ENCODE results near the gene ADSL. TPM values are rescaled to one million over a fixed set of nuclear protein-coding genes. Genes with fewer than 3 reads are reported as not detected.

ADSL gene
- total and polyA plus RNA-seq, 9 of the 15 experiments (the other 6 are each of a cell fraction or from before 2014, with no cell fraction given) = 112 to 322 (median 146) TPM

DNA sequence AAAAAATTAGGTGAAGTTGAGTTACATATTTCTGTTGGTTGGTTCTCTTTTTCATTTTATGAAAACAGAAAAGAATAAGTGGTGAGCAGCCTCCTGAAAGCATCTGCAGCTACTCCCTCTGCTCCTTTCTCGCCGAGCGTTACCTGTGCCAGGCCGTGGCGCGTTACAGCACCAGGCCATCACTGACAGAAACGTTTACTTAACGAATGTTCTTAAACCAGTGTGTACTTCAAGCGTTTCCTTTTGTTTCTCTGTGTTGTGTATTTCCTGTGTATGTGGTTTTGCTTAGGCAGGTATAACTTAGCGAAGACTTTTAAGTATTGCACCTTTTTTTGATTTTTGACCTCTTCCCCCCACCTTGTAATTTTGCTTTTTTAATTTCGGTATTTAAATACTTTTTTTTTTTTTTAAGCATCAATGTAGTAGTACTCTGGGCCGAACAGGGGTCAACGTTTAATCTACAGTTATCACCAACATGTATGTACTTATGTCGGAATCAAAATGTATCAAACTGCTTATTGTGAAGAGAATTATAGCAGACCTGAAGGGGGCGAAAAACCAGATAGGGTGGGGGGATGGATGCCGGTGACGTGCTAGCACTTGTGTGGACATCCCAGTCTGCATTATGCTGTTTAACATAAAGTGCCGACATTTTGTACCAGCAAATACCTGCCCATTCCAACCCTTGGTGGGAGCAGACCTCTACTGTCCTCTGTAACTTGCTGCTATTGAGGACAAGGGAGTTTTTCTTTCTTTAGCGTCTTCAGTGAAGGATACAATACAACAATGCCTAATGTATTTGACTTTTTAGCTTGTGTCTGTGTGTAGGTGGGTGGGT lies 21.6 kb upstream of the ADSL start:
- FAIRE-seq (no peak), DNase-seq (ENCODE audit: extremely low read depth in 1 of 4, low spot score in 3 of 4) (no peak), ATAC-seq (no peak)
- no peaks in the 10 kb centered on the region for H3K9me1 ChIP-seq (ENCODE audit: control insufficient read depth, insufficient read depth, low read length)
- no TSS peak for BruUV-seq (replicated peaks)
- 77% methylated on average over 14 of the region's 19 CpGs for WGBS (ENCODE audit: insufficient coverage, low coverage, missing lambda C conversion rate)
- no peak overlapping the region for H3K27ac ChIP-seq (ENCODE audit: extremely low read depth, low read depth, low read length)
- ChIA-PET POLR2A (no interaction called here), CTCF (ENCODE audit: low intra/inter-chr PET ratio) (no interaction called here)
- in situ Hi-C loops (cut with MboI) = no loop called here
- H3K4me3 ChIP-seq = no peak overlapping the region
- peaks cover 4% of the 10 kb centered on the region; the same call in 1 of the 2 replicates for H4K20me1 ChIP-seq (replicated peaks; ENCODE audit: control insufficient read depth, insufficient read depth, low read length)
- H3K36me3 ChIP-seq (ENCODE audit: control insufficient read depth, insufficient read depth, low read length) = peaks cover 32% of the 10 kb centered on the region; the same call in 2 of the 3 replicates
- peaks cover 15 to 28% of the 10 kb centered on the region in 2 experiments; a peak in 4 of 5 replicates for H3K4me1 ChIP-seq (replicated peaks in 1 of 2; ENCODE audit: control insufficient read depth in 2 of 2, insufficient read depth in 2 of 2, low read length in 2 of 2)
- no peak overlapping the region for H3K4me2 ChIP-seq (ENCODE audit: insufficient read depth, low read length)
- TF ChIP-seq CEBPB (tag; IDR thresholded peaks at IDR 0.05) = no peak
- no peak for TF ChIP-seq DPF2 (IDR thresholded peaks at IDR 0.05)
- no peak for TF ChIP-seq ZBTB11 (CRISPR knock-in tag; IDR thresholded peaks at IDR 0.05)
- no peak for TF ChIP-seq ZNF280B (CRISPR knock-in tag; IDR thresholded peaks at IDR 0.05)
- TF ChIP-seq, protein P1, sequence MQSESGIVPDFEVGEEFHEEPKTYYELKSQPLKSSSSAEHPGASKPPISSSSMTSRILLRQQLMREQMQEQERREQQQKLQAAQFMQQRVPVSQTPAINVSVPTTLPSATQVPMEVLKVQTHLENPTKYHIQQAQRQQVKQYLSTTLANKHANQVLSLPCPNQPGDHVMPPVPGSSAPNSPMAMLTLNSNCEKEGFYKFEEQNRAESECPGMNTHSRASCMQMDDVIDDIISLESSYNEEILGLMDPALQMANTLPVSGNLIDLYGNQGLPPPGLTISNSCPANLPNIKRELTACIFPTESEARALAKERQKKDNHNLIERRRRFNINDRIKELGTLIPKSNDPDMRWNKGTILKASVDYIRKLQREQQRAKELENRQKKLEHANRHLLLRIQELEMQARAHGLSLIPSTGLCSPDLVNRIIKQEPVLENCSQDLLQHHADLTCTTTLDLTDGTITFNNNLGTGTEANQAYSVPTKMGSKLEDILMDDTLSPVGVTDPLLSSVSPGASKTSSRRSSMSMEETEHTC (IDR thresholded peaks at IDR 0.05) = no peak
- no peak for TF ChIP-seq MBD1 (CRISPR knock-in tag; IDR thresholded peaks at IDR 0.05)
- TF ChIP-seq PRMT5 (CRISPR knock-in tag; IDR thresholded peaks at IDR 0.05) = no peak
- no peak for TF ChIP-seq BRD4 (IDR thresholded peaks at IDR 0.05)
- TF ChIP-seq ZFPM2 (CRISPR knock-in tag; IDR thresholded peaks at IDR 0.05) = no peak
- no peak for TF ChIP-seq C11orf30 (IDR thresholded peaks at IDR 0.05; ENCODE audit: low read depth)
- no peak for TF ChIP-seq PRPF4 (IDR thresholded peaks at IDR 0.05; ENCODE audit: insufficient read depth, low read depth, low read length, poor library complexity, severe bottlenecking)
- no peak for TF ChIP-seq NR2F6 (CRISPR knock-in tag; IDR thresholded peaks at IDR 0.05)
- TF ChIP-seq POLR2G (IDR thresholded peaks at IDR 0.05; ENCODE audit: low read depth, low read length) = no peak
- no peak for TF ChIP-seq DIDO1 (tag; IDR thresholded peaks at IDR 0.05; ENCODE audit: low read depth)
- intact Hi-C loops (cut with micrococcal nuclease) = no loop called here
- no peaks in the 10 kb centered on the region for H3K9me3 ChIP-seq (replicated peaks; ENCODE audit: control insufficient read depth, insufficient read depth, low read depth, low read length)
- H3K9ac ChIP-seq (ENCODE audit: insufficient read depth in 1 of 2, low read depth in 2 of 2, low read length in 2 of 2) = no peak overlapping the region
- H3K79me2 ChIP-seq (ENCODE audit: control insufficient read depth, insufficient read depth, low read length) = no peaks in the 10 kb centered on the region
- no peaks in the 10 kb centered on the region for H3K27me3 ChIP-seq (ENCODE audit: control insufficient read depth in 2 of 2, insufficient read depth in 2 of 2, low read length in 2 of 2)
- no peak overlapping the region for H2AFZ ChIP-seq (ENCODE audit: low read depth, low read length)

All from K562 (cell line).